Choroid plexus epithelial cell (primary cell): Measurements from ENCODE around the gene SIGLEC10.
"Not testable (repeated sequence)": the region's sequence is repeated elsewhere in the genome, so short reads cannot be mapped to it uniquely, and the experiment has no call there.

ENCODE experiments used
- DNase-seq: peaks from one replicate; pipeline ENCODE4 v3.0.0-alpha.2; 2010; ENCODE audit warnings: low read depth
- H3K4me3 ChIP-seq: 2 replicates; pipeline ENCODE4 v1.5.1; 2011; ENCODE audit warnings: low read depth, mild to moderate bottlenecking, control low read depth, low read length, moderate library complexity
- TF ChIP-seq, protein P1 (sequence below): conservative IDR thresholded peaks from 2 replicates; pipeline ENCODE4 v1.5.1; 2011; ENCODE audit warnings: low read depth, mild to moderate bottlenecking, control low read depth, inconsistent platforms, low read length, moderate library complexity

Gene SIGLEC10

DNA sequence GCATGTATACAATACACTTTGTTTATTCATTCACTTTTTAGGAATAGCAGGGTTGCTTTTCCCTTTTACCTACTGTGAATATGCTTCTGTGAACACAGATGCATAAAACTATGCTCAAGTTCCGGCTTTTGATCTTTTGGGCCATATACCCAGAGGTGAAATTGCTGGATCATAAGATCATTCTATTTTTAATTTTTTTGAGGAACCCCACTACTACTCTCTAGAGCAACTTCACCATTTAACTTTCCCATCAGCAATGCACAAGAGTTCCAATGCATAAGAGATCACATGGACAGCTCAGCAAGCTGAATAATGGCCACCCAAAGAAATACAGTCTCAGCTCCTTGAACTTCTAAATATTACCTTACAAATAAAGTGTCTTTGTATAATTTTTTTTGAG, 17.0 kb upstream of the SIGLEC10 start:
- TF ChIP-seq, protein P1, sequence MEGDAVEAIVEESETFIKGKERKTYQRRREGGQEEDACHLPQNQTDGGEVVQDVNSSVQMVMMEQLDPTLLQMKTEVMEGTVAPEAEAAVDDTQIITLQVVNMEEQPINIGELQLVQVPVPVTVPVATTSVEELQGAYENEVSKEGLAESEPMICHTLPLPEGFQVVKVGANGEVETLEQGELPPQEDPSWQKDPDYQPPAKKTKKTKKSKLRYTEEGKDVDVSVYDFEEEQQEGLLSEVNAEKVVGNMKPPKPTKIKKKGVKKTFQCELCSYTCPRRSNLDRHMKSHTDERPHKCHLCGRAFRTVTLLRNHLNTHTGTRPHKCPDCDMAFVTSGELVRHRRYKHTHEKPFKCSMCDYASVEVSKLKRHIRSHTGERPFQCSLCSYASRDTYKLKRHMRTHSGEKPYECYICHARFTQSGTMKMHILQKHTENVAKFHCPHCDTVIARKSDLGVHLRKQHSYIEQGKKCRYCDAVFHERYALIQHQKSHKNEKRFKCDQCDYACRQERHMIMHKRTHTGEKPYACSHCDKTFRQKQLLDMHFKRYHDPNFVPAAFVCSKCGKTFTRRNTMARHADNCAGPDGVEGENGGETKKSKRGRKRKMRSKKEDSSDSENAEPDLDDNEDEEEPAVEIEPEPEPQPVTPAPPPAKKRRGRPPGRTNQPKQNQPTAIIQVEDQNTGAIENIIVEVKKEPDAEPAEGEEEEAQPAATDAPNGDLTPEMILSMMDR: no peak
- no peak overlapping the region for H3K4me3 ChIP-seq
- DNase-seq: no peak

DNA sequence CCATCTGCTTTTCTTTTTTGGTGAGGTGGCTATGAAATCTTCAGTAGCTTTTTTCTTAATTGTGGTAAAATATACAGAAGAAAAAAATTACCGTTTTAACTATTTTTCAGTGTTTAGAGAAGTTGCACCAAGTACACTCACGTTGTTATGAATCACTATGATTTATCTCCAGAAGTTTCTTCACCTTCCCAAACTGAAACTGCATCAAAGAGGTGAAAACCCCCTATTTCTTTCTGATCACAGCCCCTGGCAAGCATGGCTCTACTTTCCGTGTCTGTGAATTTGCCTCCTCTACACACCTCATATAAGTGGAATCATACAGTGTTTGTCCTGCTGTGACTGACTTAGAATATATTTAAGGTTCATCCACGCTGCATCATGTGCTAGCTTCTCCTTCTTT, 15.6 kb upstream of the SIGLEC10 start:
- DNase-seq: no peak
- TF ChIP-seq, protein P1: no peak
- no peak overlapping the region for H3K4me3 ChIP-seq

DNA sequence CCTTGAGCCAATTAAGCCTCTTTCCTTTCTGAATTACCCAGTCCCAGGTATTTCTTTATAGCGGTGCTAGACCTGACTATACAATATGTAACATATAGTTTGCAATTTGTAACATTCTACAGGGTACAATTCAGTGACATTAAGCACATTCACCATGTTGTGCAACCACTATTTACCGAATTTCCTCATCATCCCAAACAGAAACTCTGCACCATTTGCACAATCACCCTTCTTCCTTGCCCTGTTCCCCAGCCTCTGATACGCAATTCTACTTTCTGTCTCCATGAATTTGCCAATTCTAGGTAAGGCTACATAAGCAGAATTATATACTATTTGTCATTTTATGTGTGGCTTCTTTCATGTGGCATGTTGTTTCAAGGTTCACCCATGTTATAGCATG, 13.7 kb upstream of the SIGLEC10 start:
- DNase-seq: no peak
- TF ChIP-seq, protein P1: no peak
- no peak overlapping the region for H3K4me3 ChIP-seq

DNA sequence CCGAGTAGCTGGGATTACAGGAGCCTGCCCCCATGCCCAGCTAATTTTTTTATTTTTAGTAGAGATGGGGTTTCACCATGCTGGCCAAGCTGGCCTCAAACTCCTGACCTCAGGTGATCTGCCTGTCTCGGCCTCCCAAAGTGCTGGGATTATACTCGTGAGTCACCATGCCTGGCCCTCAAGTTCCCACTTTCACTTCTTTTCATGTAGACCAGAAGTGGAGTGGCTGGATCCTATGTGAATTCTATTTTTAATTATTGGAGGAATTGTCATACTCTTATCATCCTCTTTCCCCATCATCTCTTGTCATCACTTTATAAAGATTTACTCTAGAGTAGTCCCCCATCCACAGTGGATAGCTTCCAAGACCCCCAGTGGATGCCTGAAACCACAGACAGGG, 12.8 kb upstream of the SIGLEC10 start:
- H3K4me3 ChIP-seq: no peak overlapping the region
- TF ChIP-seq, protein P1: no peak
- DNase-seq: no peak

DNA sequence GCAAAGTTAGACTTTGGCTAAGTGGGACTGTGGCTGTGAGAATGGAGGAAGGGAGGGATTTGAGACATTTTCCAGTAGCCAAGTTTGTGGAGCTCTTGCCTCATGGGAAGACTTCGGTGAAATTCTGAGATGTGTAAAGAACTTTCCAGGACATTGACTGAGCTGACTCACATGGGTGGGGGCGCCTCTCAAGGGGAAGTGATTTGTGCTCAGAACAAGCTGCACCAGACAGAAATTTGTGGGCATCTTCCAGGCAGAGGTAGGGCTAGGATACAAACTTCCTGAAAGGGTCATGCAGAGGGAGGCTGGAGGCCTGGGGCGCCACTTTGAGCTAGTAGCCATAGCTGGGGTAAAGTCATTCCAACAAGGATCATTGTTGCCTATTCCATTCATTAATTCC, 9.8 kb upstream of the SIGLEC10 start:
- TF ChIP-seq, protein P1: no peak
- DNase-seq: no peak
- H3K4me3 ChIP-seq: no peak overlapping the region

DNA sequence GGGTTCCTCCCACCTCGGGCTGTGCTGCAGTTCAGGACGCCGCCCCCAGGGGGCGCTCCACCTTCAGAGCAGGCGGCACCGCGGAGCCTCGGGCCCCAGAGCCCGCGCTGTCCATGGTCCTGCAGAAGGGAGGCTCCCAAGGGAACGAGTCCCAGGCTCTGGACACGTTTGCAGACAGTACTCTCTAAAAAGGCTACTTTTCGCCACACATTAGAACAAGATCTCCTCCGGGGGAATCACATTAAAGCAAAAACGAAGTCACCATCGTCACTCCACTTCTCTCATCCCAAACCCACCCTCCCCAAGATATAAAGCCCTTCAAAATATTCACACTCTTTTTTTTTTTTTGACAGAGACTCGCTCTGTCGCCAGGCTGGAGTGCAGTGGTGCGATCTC, 4.6 kb upstream of the SIGLEC10 start:
- peak; percentile 77 for DNase-seq
- H3K4me3 ChIP-seq: no peak overlapping the region
- TF ChIP-seq, protein P1: peak; percentile 98

DNA sequence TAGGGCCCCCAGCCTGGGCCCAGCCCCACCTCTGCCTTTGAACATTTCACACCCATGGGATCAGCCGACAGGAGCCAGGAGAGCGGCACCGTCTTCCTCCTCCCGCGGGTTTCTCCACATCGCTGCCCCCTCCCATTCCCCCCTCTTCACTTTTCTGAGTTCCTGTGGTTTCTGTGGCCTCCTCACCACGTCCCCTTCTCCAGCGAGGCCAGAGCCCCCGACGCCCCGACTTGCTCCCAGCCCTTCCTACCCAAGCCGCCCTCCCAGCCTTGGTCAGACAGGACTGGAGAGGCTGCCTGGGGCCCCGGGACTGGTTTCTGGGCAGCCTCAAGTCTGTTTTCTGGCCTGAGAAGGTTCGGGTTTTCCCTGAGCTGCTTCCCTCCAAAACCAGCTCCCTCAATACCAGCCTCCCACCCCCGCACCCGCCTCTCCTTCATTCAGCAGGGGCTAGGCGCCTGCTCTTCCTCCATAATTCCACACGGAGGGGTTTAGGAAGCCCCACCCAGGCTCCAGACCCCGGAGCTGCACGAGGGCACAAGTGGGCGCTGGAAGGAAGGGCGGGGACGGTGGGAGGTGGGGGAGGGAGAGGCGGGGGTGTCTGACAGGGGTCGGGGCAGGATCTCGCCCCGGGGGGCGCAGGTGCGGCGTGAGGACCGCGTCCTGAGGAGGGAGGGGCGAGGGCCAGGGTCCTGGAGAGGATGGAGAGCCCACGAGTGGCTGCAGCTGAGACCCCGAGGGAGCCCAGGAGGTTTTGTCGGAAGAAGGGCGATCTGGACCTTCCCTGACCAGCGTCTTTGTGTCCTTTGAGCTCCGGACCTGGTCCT, 4.0 kb upstream of the SIGLEC10 start:
- DNase-seq: no peak
- TF ChIP-seq, protein P1: no peak

DNA sequence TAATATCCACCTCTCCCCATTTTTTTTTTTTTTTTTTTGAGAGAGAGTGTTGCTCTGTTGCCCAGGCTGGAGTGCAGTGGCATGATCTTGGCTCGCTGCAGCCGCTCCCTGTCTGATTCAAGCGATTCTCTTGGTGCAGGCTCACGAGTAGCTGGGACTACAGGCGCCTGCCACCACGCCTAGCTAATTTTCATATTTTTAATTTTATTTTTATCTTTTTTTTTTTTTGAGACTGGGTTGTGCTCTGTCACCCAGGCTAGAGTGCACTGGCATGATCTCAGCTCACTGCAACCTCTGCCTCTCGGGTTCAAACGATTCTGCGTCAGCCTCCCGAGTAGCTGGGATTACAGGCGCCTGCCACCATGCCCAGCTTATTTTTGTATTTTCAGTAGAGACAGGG, 3.1 kb upstream of the SIGLEC10 start:
- H3K4me3 ChIP-seq, DNase-seq: not testable (repeated sequence)

More for the DNA sequence above, 4.0 kb upstream of the SIGLEC10 start:
- H3K4me3 ChIP-seq: no peak overlapping the region
